IMR-90 (cell line): Measurements from ENCODE around the gene SIK3. TPM values are rescaled to one million over a fixed set of nuclear protein-coding genes. Genes with fewer than 3 reads are reported as not detected.

Experiments used
- ATAC-seq: fragments of 200-7000 bp; cut with Tn5 transposase; 2 replicates; pipeline ENCODE4 v1.9.1; 2020; ENCODE audit warnings: low read depth, mild to moderate bottlenecking, moderate library complexity
- BruUV-seq: library from RNA; stranded (reverse); fragments of 400-500 nt; replicated peaks from 2 replicates; lab custom pipeline; 2021; lab: Mats Ljungman, UMichigan
- CTCF ChIA-PET: fragments of 300-600 bp; formaldehyde crosslinking; extraction: SDS; loops from one replicate; lab custom pipeline; 2021; ENCODE audit warnings: antibody characterized with exemption; lab: Yijun Ruan, JAX
- POLR2A ChIA-PET: fragments of 300-600 bp; sonication (Branson Sonifier 250); formaldehyde crosslinking; loops from one replicate; lab custom pipeline; 2022; ENCODE audit warnings: antibody characterized with exemption; ENCODE audit not compliant: unreplicated experiment; lab: Charles Lee
- DNase-seq: peaks from one replicate; pipeline ENCODE4 v3.0.0; 2013
- H2AFZ ChIP-seq: replicated peaks from 2 replicates; pipeline ENCODE3; 2013; ENCODE audit warnings: low read length, mild to moderate bottlenecking; ENCODE audit not compliant: poor library complexity
- H2AK5ac ChIP-seq: 2 replicates; pipeline ENCODE4 v1.6.1; 2013; ENCODE audit warnings: low read depth, low read length, inconsistent platforms
- H2AK9ac ChIP-seq: replicated peaks from 2 replicates; pipeline ENCODE3; 2013; ENCODE audit warnings: mild to moderate bottlenecking, low read depth, low read length, moderate library complexity; ENCODE audit not compliant: poor library complexity
- H2BK120ac ChIP-seq: 2 replicates; pipeline ENCODE4 v1.6.1; 2013; ENCODE audit warnings: low read depth, low read length, inconsistent platforms
- H2BK15ac ChIP-seq: 3 replicates; pipeline ENCODE4 v1.6.1; 2013; ENCODE audit warnings: low read depth, low read length, inconsistent platforms
- H2BK20ac ChIP-seq: 2 replicates; pipeline ENCODE4 v1.6.1; 2013; ENCODE audit warnings: low read depth, mild to moderate bottlenecking, inconsistent platforms, low read length, moderate library complexity
- H2BK5ac ChIP-seq: 2 replicates; pipeline ENCODE4 v1.6.1; 2013; ENCODE audit warnings: mild to moderate bottlenecking, low read depth, low read length, inconsistent platforms; ENCODE audit not compliant: poor library complexity, severe bottlenecking
- H3K14ac ChIP-seq: replicated peaks from 2 replicates; pipeline ENCODE4 v1.6.1; 2013; ENCODE audit warnings: low read depth, low read length, inconsistent platforms
- H3K18ac ChIP-seq: 2 replicates; pipeline ENCODE4 v1.6.1; 2013; ENCODE audit warnings: low read depth, low read length, control low read depth
- H3K23ac ChIP-seq: 2 replicates; pipeline ENCODE4 v1.6.1; 2013; ENCODE audit warnings: low read depth, low read length, inconsistent platforms
- H3K27ac ChIP-seq: 2 replicates; pipeline ENCODE4 v1.5.1; 2013; ENCODE audit warnings: mild to moderate bottlenecking, control low read depth, low read length; ENCODE audit not compliant: insufficient read depth
- H3K27me3 ChIP-seq: 2 replicates; pipeline ENCODE4 v1.6.1; 2013; ENCODE audit warnings: low read length; ENCODE audit not compliant: control insufficient read depth, insufficient read depth
- H3K36me3 ChIP-seq: 2 replicates; pipeline ENCODE4 v1.6.1; 2013; ENCODE audit warnings: low read length, mixed read lengths; ENCODE audit not compliant: control insufficient read depth, insufficient read depth
- H3K4ac ChIP-seq: 2 replicates; pipeline ENCODE4 v1.6.1; 2013; ENCODE audit warnings: low read depth, low read length, inconsistent platforms
- H3K4me1 ChIP-seq: 2 replicates; pipeline ENCODE4 v1.6.1; 2013; ENCODE audit warnings: low read length, mixed read lengths; ENCODE audit not compliant: control insufficient read depth, insufficient read depth
- H3K4me2 ChIP-seq: 2 replicates; pipeline ENCODE4 v1.6.1; 2013; ENCODE audit warnings: low read depth, mild to moderate bottlenecking, control low read depth, low read length, moderate library complexity
- H3K4me3 ChIP-seq: 2 replicates; pipeline ENCODE4 v1.5.1; 2013; ENCODE audit warnings: low read depth, mild to moderate bottlenecking, control low read depth, low read length, moderate library complexity; ENCODE audit not compliant: insufficient read depth
- H3K56ac ChIP-seq: 2 replicates; pipeline ENCODE4 v1.6.1; 2013; ENCODE audit warnings: low read length, inconsistent platforms; ENCODE audit not compliant: insufficient read depth; ENCODE audit errors: extremely low read depth
- H3K79me1 ChIP-seq, 2 experiments: 2 replicates each; pipeline ENCODE4 v1.6.1; 2013; ENCODE audit warnings: low read length in 2 of 2, inconsistent platforms in 1 of 2, low read depth in 1 of 2
- H3K9ac ChIP-seq: 2 replicates; pipeline ENCODE4 v1.6.1; 2013; ENCODE audit warnings: low read depth, low read length, control low read depth
- H3K9me1 ChIP-seq: 2 replicates; pipeline ENCODE4 v1.6.1; 2013; ENCODE audit warnings: low read length, inconsistent platforms; ENCODE audit not compliant: insufficient read depth
- H3K9me3 ChIP-seq: 2 replicates; pipeline ENCODE4 v1.6.1; 2013; ENCODE audit warnings: low read length; ENCODE audit not compliant: control insufficient read depth, insufficient read depth
- H4K20me1 ChIP-seq: 2 replicates; pipeline ENCODE4 v1.6.1; 2013; ENCODE audit warnings: low read length, inconsistent platforms; ENCODE audit not compliant: insufficient read depth
- H4K5ac ChIP-seq: 2 replicates; pipeline ENCODE4 v1.6.1; 2013; ENCODE audit warnings: mild to moderate bottlenecking, low read depth, low read length, control low read depth
- H4K8ac ChIP-seq, 2 experiments: 2 replicates each; pipeline ENCODE4 v1.6.1; 2013; ENCODE audit warnings: low read depth in 2 of 2, low read length in 2 of 2, control low read depth in 1 of 2, inconsistent platforms in 1 of 2
- H4K91ac ChIP-seq: 2 replicates; pipeline ENCODE4 v1.6.1; 2013; ENCODE audit warnings: low read depth, low read length, inconsistent platforms; ENCODE audit not compliant: insufficient read depth
- CEBPB ChIP-seq: IDR thresholded peaks from 2 replicates; pipeline ENCODE4 v1.6.1; 2012; ENCODE audit warnings: low read depth, low read length, improper control_type of control experiment
- CHD1 ChIP-seq: IDR thresholded peaks from 2 replicates; pipeline ENCODE4 v1.6.1; 2012; ENCODE audit warnings: low read depth, low read length, improper control_type of control experiment
- MXI1 ChIP-seq: IDR thresholded peaks from 2 replicates; pipeline ENCODE4 v1.6.1; 2012; ENCODE audit warnings: low read depth, mild to moderate bottlenecking, low read length, moderate library complexity, borderline replicate concordance
- NFE2L2 ChIP-seq: fragments of 150-350 bp; IDR thresholded peaks from 2 replicates; pipeline ENCODE4 v1.6.1; 2016; ENCODE audit warnings: low read depth, mild to moderate bottlenecking, low read length
- POLR2A ChIP-seq: IDR thresholded peaks from 2 replicates; pipeline ENCODE4 v1.6.1; 2012; ENCODE audit warnings: mild to moderate bottlenecking, low read depth, low read length
- RFX5 ChIP-seq: IDR thresholded peaks from 2 replicates; pipeline ENCODE4 v1.8.0; 2012; ENCODE audit warnings: low read depth, mild to moderate bottlenecking, low read length, moderate library complexity
- SMC3 ChIP-seq: fragments of 150-350 bp; IDR thresholded peaks from 2 replicates; pipeline ENCODE4 v1.6.1; 2016; ENCODE audit warnings: low read depth, mild to moderate bottlenecking, antibody characterized with exemption, low read length, moderate library complexity
- WGBS, 2 experiments: methylation state at CpG; one replicate each; pipeline versions ENCODE4 v1.1.5 to v1.1.7; 2013; ENCODE audit warnings: missing lambda C conversion rate in 2 of 2; ENCODE audit not compliant: insufficient read length in 1 of 2; ENCODE audit errors: extremely low coverage in 2 of 2; 5-methylcytosine and 5-hydroxymethylcytosine counted together
- dilution Hi-C: fragments of 300-500 bp; cut with HindIII; formaldehyde crosslinking; loops from one replicate; pipeline ENCODE4 v1.14.3; 2018; ENCODE audit warnings: low sequenced_read_pairs; ENCODE audit not compliant: unreplicated experiment
- in situ Hi-C: fragments of 300-500 bp; cut with MboI; formaldehyde crosslinking; loops from 3 replicates; pipeline ENCODE4 v1.14.3; 2019; ENCODE audit warnings: low sequenced_read_pairs, inconsistent platforms, mixed read lengths
- intact Hi-C: fragments of 100-400 bp; cut with micrococcal nuclease; formaldehyde crosslinking; loops from 2 replicates; pipeline ENCODE4 v1.10.0; 2022
- polyA plus RNA-seq, 3 experiments: library from polyadenylated mRNA; depleted of rRNA; stranded (reverse); fragments of >200 nt; gene quantifications; 2 replicates each; pipeline ENCODE4 v1.2.3, GENCODE V29; 2012; ENCODE audit warnings: low replicate concordance in 1 of 3
- total RNA-seq: library from RNA; depleted of rRNA; stranded (reverse); fragments of >200 nt; gene quantifications from 2 replicates; pipeline ENCODE4 v1.2.3, GENCODE V29; 2012
- TF ChIP-seq, protein P1 (sequence below): fragments of 150-350 bp; IDR thresholded peaks from 2 replicates; pipeline ENCODE4 v1.6.1; 2017; ENCODE audit warnings: mild to moderate bottlenecking, antibody characterized with exemption, low read length, low read depth
- TF ChIP-seq, protein P2 (sequence below): conservative IDR thresholded peaks from 2 replicates; pipeline ENCODE4 v1.5.1; 2012; ENCODE audit warnings: mild to moderate bottlenecking, low read depth, low read length, improper control_type of control experiment

SIK3 gene
- total and polyA plus RNA-seq, 2 of the 4 experiments (the other 2 are of a cell fraction), result 8.2 to 9.1 TPM

DNA sequence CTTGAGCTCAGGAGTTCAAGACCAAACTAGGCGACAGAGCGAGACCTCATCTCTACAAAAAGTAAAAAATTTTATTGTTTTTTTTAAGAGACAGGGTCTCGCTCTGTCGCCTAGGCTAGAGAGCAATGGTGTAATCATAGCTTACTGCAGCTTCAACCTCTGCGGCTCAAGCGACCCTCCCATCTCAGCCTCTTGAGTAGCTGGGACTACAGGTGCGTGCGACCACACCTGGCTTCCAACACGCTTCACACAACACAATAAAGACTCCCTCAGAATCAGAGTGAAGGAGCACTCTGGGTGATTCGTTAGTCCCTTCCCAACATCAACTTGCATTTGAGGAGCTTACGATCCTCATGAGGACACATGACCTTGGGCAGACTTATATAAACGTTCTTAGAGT is 181.3 kb downstream of the SIK3 start:
- no peak overlapping the region for H2AK5ac ChIP-seq
- ChIA-PET CTCF (interaction anchor here (2.1 kb wide), 1 partner anchor 9 kb away, joined by 6 read pairs; no protein-coding TSS in a partner anchor), POLR2A (no interaction called here)
- H3K56ac ChIP-seq, result no peak overlapping the region
- H3K4ac ChIP-seq, result no peak overlapping the region
- no peak overlapping the region for H3K9ac ChIP-seq
- in situ Hi-C loops (no loop called here), intact Hi-C loops (no loop called here), dilution Hi-C loops (no loop called here)
- H4K20me1 ChIP-seq, result no peaks in the 10 kb centered on the region
- no peak overlapping the region for H4K91ac ChIP-seq
- no TSS peak for BruUV-seq
- H3K14ac ChIP-seq, result no peak overlapping the region
- TF ChIP-seq, protein P1, sequence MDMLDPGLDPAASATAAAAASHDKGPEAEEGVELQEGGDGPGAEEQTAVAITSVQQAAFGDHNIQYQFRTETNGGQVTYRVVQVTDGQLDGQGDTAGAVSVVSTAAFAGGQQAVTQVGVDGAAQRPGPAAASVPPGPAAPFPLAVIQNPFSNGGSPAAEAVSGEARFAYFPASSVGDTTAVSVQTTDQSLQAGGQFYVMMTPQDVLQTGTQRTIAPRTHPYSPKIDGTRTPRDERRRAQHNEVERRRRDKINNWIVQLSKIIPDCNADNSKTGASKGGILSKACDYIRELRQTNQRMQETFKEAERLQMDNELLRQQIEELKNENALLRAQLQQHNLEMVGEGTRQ, result no peak
- TF ChIP-seq POLR2A, result no peak
- TF ChIP-seq SMC3, result no peak
- no peak for TF ChIP-seq RFX5
- TF ChIP-seq NFE2L2, result no peak
- TF ChIP-seq CEBPB, result no peak
- TF ChIP-seq MXI1, result no peak
- TF ChIP-seq CHD1, result no peak
- TF ChIP-seq, protein P2, sequence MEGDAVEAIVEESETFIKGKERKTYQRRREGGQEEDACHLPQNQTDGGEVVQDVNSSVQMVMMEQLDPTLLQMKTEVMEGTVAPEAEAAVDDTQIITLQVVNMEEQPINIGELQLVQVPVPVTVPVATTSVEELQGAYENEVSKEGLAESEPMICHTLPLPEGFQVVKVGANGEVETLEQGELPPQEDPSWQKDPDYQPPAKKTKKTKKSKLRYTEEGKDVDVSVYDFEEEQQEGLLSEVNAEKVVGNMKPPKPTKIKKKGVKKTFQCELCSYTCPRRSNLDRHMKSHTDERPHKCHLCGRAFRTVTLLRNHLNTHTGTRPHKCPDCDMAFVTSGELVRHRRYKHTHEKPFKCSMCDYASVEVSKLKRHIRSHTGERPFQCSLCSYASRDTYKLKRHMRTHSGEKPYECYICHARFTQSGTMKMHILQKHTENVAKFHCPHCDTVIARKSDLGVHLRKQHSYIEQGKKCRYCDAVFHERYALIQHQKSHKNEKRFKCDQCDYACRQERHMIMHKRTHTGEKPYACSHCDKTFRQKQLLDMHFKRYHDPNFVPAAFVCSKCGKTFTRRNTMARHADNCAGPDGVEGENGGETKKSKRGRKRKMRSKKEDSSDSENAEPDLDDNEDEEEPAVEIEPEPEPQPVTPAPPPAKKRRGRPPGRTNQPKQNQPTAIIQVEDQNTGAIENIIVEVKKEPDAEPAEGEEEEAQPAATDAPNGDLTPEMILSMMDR, result no peak
- H3K9me1 ChIP-seq, result no peaks in the 10 kb centered on the region
- no peak for DNase-seq
- H3K27me3 ChIP-seq, result no peaks in the 10 kb centered on the region
- no CpG with 5 or more reads among the region's 12 CpGs for WGBS, 2 experiments
- H3K79me1 ChIP-seq, result peaks cover 2 to 4% of the 10 kb centered on the region in 2 experiments; a peak in 2 of 4 replicates
- H2AFZ ChIP-seq, result no peak overlapping the region
- ATAC-seq, result no peak
- no peak overlapping the region for H4K8ac ChIP-seq
- no peak overlapping the region for H3K18ac ChIP-seq
- peaks cover 6% of the 10 kb centered on the region for H3K4me1 ChIP-seq
- H2AK9ac ChIP-seq, result no peak overlapping the region
- no peak overlapping the region for H2BK5ac ChIP-seq
- no peak overlapping the region for H3K4me3 ChIP-seq
- H3K23ac ChIP-seq, result no peak overlapping the region
- H2BK20ac ChIP-seq, result no peak overlapping the region
- no peaks in the 10 kb centered on the region for H3K9me3 ChIP-seq
- H3K36me3 ChIP-seq, result peaks cover 1% of the 10 kb centered on the region; the same call in 1 of the 2 replicates
- no peak overlapping the region for H3K27ac ChIP-seq
- H2BK15ac ChIP-seq, result no peak overlapping the region
- no peak overlapping the region for H2BK120ac ChIP-seq
- H3K4me2 ChIP-seq, result no peak overlapping the region
- no peak overlapping the region for H4K5ac ChIP-seq
